Coronary artery (tissue), 2 donors: ENCODE measurements around the gene STOM.
A peak's percentile ranks its signal among the peaks of the same experiment; 100 is the strongest.

ENCODE experiments used
- DNase-seq: peaks from one replicate; pipeline ENCODE4 v3.0.0-alpha.2; 2017; ENCODE audit warnings: low spot score
- H3K27ac ChIP-seq, 2 donors: fragments of 200-600 bp; sonication (generic); one replicate each; pipeline ENCODE4 v1.5.1; 2016 to 2019
- H3K4me3 ChIP-seq: fragments of 200-600 bp; sonication (generic); 2 replicates; pipeline ENCODE4 v1.5.1; 2016; ENCODE audit warnings: mild to moderate bottlenecking, moderate library complexity
- CTCF ChIP-seq: fragments of 200-600 bp; sonication (generic); IDR thresholded peaks from one replicate; pipeline ENCODE4 v1.5.1; 2019; ENCODE audit warnings: antibody characterized with exemption

The STOM gene

DNA sequence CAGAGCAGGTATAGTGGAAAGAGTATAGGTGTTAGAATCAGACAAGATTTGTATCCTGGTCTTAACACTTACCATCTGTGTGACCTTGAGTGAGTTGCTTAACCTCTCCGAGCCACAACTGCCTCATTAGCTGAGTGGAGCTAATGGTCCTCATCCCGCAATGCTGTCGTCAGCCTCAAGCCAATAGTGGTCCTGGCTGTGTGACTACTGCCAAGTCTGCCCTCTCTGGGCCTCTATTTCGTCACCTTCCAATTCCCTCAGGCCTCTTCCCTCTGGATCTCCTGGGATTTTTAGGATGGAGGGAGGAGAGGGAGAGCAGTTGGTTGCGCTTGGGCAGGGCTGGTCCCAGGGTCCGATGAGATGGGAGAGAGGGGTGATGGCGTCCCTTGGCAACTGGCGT is 41.6 kb downstream of the STOM start:
- no peak for DNase-seq
- Histone ChIP-seq H3K4me3 (no peak overlapping the region), H3K27ac (peak overlapping the region; percentile 97 to 99)
- no peak for TF ChIP-seq CTCF

- Histone ChIP-seq H3K27ac (peak overlapping the region; percentile 97 to 99), H3K4me3 (peak overlapping the region; percentile 11)
- no peak for DNase-seq
- TF ChIP-seq CTCF: no peak
Measured at GRCh38 chr9:121326901-121327613, 43.0 kb downstream of the STOM start.

DNA sequence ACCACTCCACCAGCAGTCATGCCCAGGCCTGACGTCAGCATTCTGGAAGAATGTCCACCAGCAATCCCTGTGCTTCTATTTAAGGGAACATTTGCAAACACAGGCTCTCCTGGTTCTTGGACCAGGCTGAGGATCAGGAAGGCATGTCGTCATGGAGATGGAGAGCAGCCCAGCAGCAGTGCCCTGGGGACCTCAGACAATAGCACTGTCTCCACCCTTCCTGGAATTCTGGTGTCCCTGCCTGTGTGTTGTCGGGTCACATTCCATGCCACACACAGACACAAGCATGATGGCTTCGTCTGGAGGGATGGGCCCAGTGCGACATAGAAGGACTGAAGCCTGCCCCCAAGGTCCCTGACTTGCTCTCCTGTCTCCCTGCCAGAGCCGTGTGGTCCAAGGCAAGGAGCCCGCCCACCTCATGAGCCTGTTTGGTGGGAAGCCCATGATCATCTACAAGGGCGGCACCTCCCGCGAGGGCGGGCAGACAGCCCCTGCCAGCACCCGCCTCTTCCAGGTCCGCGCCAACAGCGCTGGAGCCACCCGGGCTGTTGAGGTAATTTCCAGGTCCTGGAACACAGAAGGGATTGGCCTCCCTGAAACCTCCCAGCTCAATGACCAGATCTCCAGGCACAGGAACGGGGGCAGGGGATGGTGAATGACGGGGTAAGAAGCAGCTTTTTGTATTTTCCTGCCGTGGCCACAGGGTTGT is 43.8 kb downstream of the STOM start:
- Histone ChIP-seq H3K4me3 (peak overlapping the region; percentile 30), H3K27ac (peak overlapping the region; percentile 97 to 99)
- no peak for TF ChIP-seq CTCF
- DNase-seq: peak; percentile 99

GRCh38 chr9:121325387-121325786 is 44.7 kb downstream of the STOM start:
- Histone ChIP-seq H3K4me3 (peak overlapping the region; percentile 30), H3K27ac (peak overlapping the region; percentile 97 to 99)
- DNase-seq: no peak
- TF ChIP-seq CTCF: no peak

- Histone ChIP-seq H3K27ac (peak overlapping the region; percentile 97 to 99), H3K4me3 (no peak overlapping the region)
- no peak for TF ChIP-seq CTCF
- no peak for DNase-seq
Measured at GRCh38 chr9:121324755-121325154, 45.3 kb downstream of the STOM start.

DNA sequence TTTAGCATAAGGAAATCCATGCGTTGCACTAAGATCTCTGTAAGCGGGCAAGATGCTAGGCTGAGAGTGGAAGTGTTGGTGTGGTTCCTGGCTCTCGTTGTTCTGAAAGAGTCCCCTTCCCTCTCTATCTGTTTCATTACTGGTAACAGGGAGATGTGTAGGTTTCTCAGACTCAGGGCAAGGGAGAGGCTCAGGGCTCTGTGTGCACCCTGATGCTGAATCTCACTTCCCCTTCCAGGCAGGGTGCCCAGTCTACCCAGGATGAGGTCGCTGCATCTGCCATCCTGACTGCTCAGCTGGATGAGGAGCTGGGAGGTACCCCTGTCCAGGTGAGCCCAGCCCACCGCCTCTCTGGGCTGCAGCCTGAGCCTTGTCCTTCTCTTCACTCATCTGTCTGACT is 45.7 kb downstream of the STOM start:
- peak overlapping the region; percentile 97 to 99 for H3K27ac ChIP-seq
- no peak for DNase-seq
- no peak overlapping the region for H3K4me3 ChIP-seq
- TF ChIP-seq CTCF: no peak
